DOHH2 (cell line): ENCODE data around the gene TBK1.

ENCODE experiments used
- H3F3A ChIP-seq: fragments of 200-600 bp; sonication (generic), shearing (Covaris generic); 2 replicates; pipeline ENCODE4 v1.6.0; 2016; ENCODE audit warnings: antibody characterized with exemption, mild to moderate bottlenecking; ENCODE audit not compliant: control insufficient read depth, insufficient read depth
- H3K27ac ChIP-seq: fragments of 200-600 bp; sonication (generic); 2 replicates; pipeline ENCODE4 v1.5.1; 2014; ENCODE audit warnings: low read depth, mild to moderate bottlenecking, low read length, moderate library complexity
- H3K27me3 ChIP-seq: fragments of 200-600 bp; sonication (generic); 2 replicates; pipeline ENCODE4 v1.6.1; 2014; ENCODE audit warnings: mild to moderate bottlenecking, low read length, mixed read lengths; ENCODE audit not compliant: control insufficient read depth
- H3K36me3 ChIP-seq: fragments of 200-600 bp; sonication (generic); 2 replicates; pipeline ENCODE4 v1.6.1; 2014; ENCODE audit warnings: mild to moderate bottlenecking, low read length, moderate library complexity, mixed read lengths; ENCODE audit not compliant: control insufficient read depth
- H3K4me1 ChIP-seq: fragments of 200-600 bp; sonication (generic); 2 replicates; pipeline ENCODE4 v1.6.1; 2014; ENCODE audit warnings: mild to moderate bottlenecking, low read length, mixed read lengths; ENCODE audit not compliant: control insufficient read depth
- H3K4me2 ChIP-seq: fragments of 200-600 bp; sonication (generic); 2 replicates; pipeline ENCODE4 v1.6.0; 2014; ENCODE audit warnings: mild to moderate bottlenecking, low read length, moderate library complexity
- H3K4me3 ChIP-seq: fragments of 200-600 bp; sonication (generic); 2 replicates; pipeline ENCODE4 v1.5.1; 2014; ENCODE audit warnings: mild to moderate bottlenecking, low read length, mixed read lengths
- H3K79me2 ChIP-seq: fragments of 200-600 bp; sonication (generic); 2 replicates; pipeline ENCODE4 v1.6.1; 2014; ENCODE audit warnings: mild to moderate bottlenecking, low read length, mixed read lengths; ENCODE audit not compliant: control insufficient read depth
- H3K9me2 ChIP-seq: fragments of 200-600 bp; sonication (generic); replicated peaks from 2 replicates; pipeline ENCODE4 v1.6.1; 2014; ENCODE audit warnings: mild to moderate bottlenecking, low read length, mixed read lengths; ENCODE audit not compliant: control insufficient read depth
- H3K9me3 ChIP-seq: fragments of 200-600 bp; sonication (generic); 2 replicates; pipeline ENCODE4 v1.6.1; 2014; ENCODE audit warnings: antibody characterized with exemption, low read length, mixed read lengths; ENCODE audit not compliant: control insufficient read depth, insufficient read depth
- H4K20me1 ChIP-seq: fragments of 200-600 bp; sonication (generic); 2 replicates; pipeline ENCODE4 v1.6.0; 2014; ENCODE audit warnings: low read depth, mild to moderate bottlenecking, antibody characterized with exemption, low read length, moderate library complexity; ENCODE audit not compliant: control insufficient read depth, insufficient read depth
- CTCF ChIP-seq: fragments of 200-600 bp; sonication (generic); IDR thresholded peaks from one replicate; pipeline ENCODE4 v1.5.1; 2014; ENCODE audit warnings: antibody characterized with exemption, mild to moderate bottlenecking, low read depth, low read length; ENCODE audit not compliant: poor library complexity, severe bottlenecking
- EZH2phosphoT487 ChIP-seq: fragments of 200-600 bp; sonication (generic); IDR thresholded peaks from 2 replicates; pipeline ENCODE4 v1.6.1; 2017; ENCODE audit warnings: borderline replicate concordance, mild to moderate bottlenecking, antibody characterized with exemption, low read length, moderate library complexity, mixed read lengths

TBK1 gene

GRCh38 chr12:64493513-64493912, 41.6 kb downstream of the TBK1 start:
- Histone ChIP-seq H3K4me2 (no peak overlapping the region), H3K27me3 (no peaks in the 10 kb centered on the region), H3K36me3 (peaks cover 74% of the 10 kb centered on the region), H3K9me3 (no peaks in the 10 kb centered on the region), H3K4me1 (no peaks in the 10 kb centered on the region), H3K79me2 (no peaks in the 10 kb centered on the region), H3K27ac (no peak overlapping the region), H3K9me2 (no peaks in the 10 kb centered on the region), H3K4me3 (no peak overlapping the region), H4K20me1 (no peaks in the 10 kb centered on the region), H3F3A (peaks cover 9% of the 10 kb centered on the region; the same call in 1 of the 2 replicates)
- TF ChIP-seq CTCF (no peak), EZH2phosphoT487 (no peak)

DNA sequence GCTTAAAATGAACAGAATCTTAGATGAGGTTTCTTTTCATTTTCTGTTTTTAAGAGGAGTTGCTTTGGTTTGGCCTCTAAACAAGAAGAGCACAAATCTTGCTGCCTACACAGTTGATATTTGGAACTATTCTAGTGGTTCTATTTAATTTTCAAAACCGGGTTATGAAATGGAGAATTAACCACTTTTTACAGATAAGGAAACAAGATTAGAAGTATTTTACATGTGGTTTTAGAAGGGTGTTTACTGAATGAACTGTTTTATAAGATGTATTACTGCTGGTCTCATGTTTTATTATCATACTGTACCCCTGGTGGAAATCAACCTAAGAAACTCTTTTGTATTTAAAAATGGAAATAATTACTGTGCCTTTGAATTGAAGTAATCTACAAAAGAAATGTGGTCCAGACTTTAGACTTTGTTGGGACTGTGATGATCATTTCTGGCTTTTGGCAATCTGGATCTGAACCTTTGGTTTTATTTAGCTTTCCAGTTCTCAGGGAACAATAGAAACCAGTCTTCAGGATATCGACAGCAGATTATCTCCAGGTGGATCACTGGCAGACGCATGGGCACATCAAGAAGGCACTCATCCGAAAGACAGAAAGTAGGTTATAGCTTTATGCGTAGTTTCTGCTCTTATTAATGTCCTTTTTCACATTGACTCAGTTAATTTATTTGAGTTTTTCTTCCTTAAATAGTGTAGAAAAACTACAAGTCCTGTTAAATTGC, 43.2 kb downstream of the TBK1 start:
- Histone ChIP-seq H3K9me3 (no peaks in the 10 kb centered on the region), H4K20me1 (no peaks in the 10 kb centered on the region), H3K27me3 (no peaks in the 10 kb centered on the region), H3K4me1 (no peaks in the 10 kb centered on the region), H3K79me2 (no peaks in the 10 kb centered on the region), H3K4me3 (no peak overlapping the region), H3K9me2 (no peaks in the 10 kb centered on the region), H3F3A (peaks cover 9% of the 10 kb centered on the region; the same call in 1 of the 2 replicates), H3K27ac (no peak overlapping the region), H3K4me2 (no peak overlapping the region), H3K36me3 (peaks cover 76% of the 10 kb centered on the region)
- TF ChIP-seq CTCF (no peak), EZH2phosphoT487 (no peak)

- no peak overlapping the region for H3K4me3 ChIP-seq
- no peaks in the 10 kb centered on the region for H3K79me2 ChIP-seq
- no peaks in the 10 kb centered on the region for H3K27me3 ChIP-seq
- H3K4me2 ChIP-seq: no peak overlapping the region
- no peaks in the 10 kb centered on the region for H4K20me1 ChIP-seq
- no peaks in the 10 kb centered on the region for H3K4me1 ChIP-seq
- no peak overlapping the region for H3K27ac ChIP-seq
- TF ChIP-seq EZH2phosphoT487: no peak
- TF ChIP-seq CTCF: no peak
- no peaks in the 10 kb centered on the region for H3K9me3 ChIP-seq
- peaks cover 9% of the 10 kb centered on the region; the same call in 1 of the 2 replicates for H3F3A ChIP-seq
- H3K9me2 ChIP-seq: no peaks in the 10 kb centered on the region
- H3K36me3 ChIP-seq: peaks cover 69% of the 10 kb centered on the region
Observed at GRCh38 chr12:64496839-64497400, 45.0 kb downstream of the TBK1 start.
